GM13976 (cell line): ENCODE data around the gene NEDD8.

Source experiments
- DNase-seq: peaks from one replicate; pipeline ENCODE4 v3.0.0; 2012; ENCODE audit warnings: low spot score
- in situ Hi-C: fragments of 300-500 bp; cut with MboI; formaldehyde crosslinking; loops from one replicate; pipeline ENCODE4 v1.12.0; 2022; ENCODE audit warnings: low sequenced_read_pairs, mixed read lengths, inconsistent platforms; ENCODE audit not compliant: unreplicated experiment
- TF ChIP-seq, protein P1 (sequence below): IDR thresholded peaks from 2 replicates; pipeline ENCODE4 v1.5.1; 2012; ENCODE audit warnings: borderline replicate concordance, mild to moderate bottlenecking; ENCODE audit not compliant: insufficient read depth; ENCODE audit errors: extremely low read depth, missing control alignments, control extremely low read depth

Gene NEDD8

DNA sequence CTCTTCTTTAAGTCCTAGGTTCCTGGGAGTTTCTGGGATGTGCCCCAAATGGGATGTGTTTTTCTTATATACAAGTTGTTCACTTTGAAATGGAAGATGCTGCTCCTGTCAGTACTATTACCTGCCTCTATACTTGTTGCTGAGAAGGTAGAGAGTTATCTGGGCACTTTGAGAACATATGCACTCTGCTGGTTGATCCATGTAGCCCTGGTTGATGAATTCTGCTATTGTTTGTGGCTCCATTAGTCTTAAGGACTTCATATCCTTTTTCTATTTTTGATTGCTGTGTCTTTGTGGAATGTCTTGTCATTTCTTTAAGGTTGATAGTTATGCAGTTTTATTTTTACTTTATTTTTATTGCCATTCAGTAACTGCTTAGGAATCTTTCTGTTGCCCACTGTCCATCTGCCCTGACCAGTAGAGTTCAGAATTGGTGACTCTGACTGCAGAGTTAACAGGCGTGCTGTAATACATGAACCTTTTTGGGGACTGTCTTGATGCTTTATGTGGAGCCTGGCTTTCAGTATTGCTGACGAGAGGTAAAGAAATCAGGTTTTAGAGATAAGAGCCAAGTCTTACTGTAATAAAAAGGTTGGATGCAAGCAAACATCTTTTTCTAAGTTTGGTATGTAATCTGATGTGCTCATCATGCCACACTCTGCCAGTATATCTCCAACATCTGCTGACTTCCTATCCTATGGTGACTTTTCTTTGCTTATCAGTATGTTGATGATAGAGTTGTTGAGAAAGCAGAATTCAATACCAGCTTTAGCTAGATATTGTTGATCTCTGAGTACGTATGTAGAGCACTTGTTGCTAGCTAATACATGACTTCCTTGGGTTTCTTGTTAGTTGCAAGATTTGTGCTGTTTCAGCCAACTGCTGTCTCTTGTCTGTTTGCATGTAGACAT is 2.2 kb upstream of the NEDD8 start:
- TF ChIP-seq, protein P1, sequence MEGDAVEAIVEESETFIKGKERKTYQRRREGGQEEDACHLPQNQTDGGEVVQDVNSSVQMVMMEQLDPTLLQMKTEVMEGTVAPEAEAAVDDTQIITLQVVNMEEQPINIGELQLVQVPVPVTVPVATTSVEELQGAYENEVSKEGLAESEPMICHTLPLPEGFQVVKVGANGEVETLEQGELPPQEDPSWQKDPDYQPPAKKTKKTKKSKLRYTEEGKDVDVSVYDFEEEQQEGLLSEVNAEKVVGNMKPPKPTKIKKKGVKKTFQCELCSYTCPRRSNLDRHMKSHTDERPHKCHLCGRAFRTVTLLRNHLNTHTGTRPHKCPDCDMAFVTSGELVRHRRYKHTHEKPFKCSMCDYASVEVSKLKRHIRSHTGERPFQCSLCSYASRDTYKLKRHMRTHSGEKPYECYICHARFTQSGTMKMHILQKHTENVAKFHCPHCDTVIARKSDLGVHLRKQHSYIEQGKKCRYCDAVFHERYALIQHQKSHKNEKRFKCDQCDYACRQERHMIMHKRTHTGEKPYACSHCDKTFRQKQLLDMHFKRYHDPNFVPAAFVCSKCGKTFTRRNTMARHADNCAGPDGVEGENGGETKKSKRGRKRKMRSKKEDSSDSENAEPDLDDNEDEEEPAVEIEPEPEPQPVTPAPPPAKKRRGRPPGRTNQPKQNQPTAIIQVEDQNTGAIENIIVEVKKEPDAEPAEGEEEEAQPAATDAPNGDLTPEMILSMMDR, result no peak
- no peak for DNase-seq
- in situ Hi-C loops, result no loop called here

DNA sequence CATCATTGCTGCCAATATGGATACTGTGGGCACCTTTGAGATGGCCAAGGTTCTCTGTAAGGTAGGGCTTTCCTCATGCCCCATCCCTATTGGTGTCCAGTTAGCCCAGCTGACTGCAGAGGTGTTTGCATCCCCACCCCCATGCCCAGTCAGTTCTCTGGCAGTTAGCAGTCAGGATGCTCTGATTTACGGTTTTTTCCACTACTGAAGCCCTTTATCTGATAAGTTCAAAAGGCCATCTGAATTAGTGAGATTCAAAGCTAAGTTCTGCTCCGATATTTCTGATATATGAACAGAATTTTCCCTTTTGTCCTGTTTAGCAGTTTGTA is 1.3 kb upstream of the NEDD8 start:
- no peak for DNase-seq
- TF ChIP-seq, protein P1, result no peak
- in situ Hi-C loops, result no loop called here

DNA sequence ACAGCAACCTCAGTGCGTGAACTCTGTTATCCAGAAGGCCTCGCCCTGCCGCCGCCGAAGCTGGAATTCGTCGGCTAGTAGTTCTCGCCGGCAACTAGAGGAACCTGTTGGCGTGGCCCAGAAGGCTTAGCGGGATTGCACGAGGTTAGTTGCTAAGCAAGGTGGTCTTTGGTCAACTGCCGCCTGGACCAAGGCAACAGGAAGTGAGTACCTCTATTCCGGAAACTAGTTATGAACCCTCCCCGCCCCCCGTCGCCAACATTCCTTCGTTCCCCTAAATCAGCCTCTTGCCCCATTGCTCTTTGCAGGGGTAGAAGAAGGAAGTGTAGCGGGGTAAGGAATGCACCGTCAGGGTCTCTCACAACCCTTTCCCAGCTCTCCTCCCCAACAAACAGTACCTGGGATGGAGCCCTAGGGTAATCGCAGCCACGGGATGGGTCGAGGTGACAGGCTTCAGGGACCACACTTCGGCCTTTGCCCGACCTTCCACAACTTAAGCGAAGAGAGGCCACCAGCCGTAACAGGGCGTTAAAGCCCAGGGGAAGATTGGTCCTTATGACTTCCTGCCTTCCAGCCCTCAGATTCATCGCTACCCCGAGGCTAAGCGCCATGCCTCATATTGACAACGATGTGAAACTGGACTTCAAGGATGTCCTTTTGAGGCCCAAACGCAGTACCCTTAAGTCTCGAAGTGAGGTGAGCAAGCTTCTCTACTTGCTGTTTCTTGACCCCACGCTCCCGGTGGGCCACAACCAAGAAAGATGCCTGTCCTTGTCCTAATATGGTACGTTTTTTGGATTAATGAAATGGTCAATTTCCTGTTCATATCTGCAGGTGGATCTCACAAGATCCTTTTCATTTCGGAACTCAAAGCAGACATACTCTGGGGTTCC is 724 bp upstream of the NEDD8 start, which contains the start of gene GMPR2:
GMPR2 (plus strand) TSS at position 285 of the 893 bp plus-strand sequence; CDS start at position 610, 325 bp downstream.
- TF ChIP-seq, protein P1, result no peak
- in situ Hi-C loops, result no loop called here
- DNase-seq, result no peak

DNA sequence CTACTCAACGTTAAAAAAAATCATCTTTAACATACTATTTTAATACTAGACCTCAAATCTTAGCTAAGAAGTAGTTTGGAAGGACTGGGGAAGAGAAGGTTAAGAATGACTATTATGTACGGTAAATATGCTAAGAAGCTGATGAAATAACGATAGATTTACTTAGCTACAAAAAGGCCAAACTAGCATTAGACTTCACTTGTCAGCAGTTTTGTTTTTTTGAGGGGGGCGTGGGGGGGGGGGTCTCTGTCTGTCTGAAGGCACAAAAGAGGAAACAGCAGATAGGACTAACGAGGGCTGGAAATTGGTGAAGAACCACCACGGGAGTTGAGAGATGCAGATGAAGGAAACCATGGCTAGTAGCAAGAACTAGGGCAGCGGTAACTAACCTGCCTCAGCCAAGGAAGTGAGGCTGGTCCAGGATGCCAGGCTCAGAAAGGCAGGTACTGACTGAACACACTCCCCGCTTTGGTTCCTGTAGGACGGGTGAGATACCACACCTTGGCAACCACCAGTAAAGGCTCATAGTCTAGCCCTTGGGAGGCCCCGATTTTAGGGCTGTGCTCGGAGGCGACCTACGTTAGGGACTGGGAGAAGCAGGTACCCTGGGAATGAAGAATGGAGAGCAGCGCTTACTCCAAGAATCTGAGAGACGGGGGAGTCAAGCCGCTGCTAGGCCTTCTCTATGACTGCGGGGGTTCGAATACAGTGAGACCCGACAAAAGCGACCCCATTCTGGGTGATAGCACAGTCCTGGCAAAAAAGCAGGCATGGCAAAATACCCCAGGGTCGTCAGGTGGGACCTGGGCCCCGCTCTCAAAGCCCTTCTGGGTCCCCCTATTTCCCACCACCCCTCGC is 675 bp downstream of the NEDD8 start:
- in situ Hi-C loops, result no loop called here
- DNase-seq, result no peak

DNA sequence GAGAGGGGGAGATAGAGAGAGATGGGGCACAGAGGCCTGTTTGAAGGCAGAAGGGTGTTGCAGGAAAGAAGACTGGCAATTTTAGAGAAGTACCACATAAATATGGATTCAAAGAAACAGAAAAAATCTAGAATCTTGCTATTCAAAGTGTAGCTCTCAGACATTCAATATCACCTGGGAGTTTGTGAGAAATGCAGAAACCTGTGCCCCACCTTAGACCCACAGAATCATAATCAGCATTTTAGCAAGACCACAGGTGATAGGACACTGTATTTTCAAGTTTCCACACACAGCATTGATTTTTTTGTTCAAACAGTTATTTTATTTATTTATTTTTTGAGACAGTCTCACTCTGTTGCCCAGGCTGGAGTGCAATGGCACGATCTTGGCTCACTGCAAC is 3.3 kb downstream of the NEDD8 start:
- in situ Hi-C loops, result no loop called here
- TF ChIP-seq, protein P1, result no peak
- DNase-seq, result no peak

More for the DNA sequence above, 675 bp downstream of the NEDD8 start:
- TF ChIP-seq, protein P1, result no peak

DNA sequence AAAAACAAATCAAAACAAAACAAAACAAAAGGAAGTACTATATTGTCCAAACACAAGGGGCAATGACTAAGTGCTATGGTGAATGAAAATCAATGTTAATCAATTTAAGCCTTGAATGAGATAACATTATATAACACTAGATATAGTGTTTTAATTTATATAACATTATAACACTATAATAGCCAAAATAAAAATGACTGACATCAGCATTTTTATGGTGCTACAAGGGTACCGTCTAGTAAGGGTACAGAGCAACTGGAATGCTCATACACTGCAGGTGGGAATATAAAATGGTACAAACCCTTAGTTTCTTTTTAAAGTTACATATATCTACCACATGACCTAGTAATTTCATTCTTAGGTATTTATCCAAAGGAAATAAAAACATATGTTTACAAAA is 5.7 kb downstream of the NEDD8 start:
- TF ChIP-seq, protein P1, result no peak
- DNase-seq, result no peak
- in situ Hi-C loops, result no loop called here
